Peyer's patch (tissue), 4 donors: ENCODE data around the gene TSPAN18.

Source experiments
- POLR2A ChIP-seq, 2 donors: fragments of 450-650 bp; IDR thresholded peaks; one replicate each; pipeline ENCODE4 v1.5.1; 2017; ENCODE audit warnings: antibody characterized with exemption in 2 of 2, mild to moderate bottlenecking in 2 of 2, moderate library complexity in 2 of 2
- TF ChIP-seq, protein P1 (sequence below), 6 experiments: fragments of 450-650 bp in 4 of 6; fragments of 200-600 bp in 2 of 6; sonication (generic) in 1 of 6; IDR thresholded peaks; one replicate each; pipeline ENCODE4 v1.5.1; 2017 to 2019; ENCODE audit warnings: antibody characterized with exemption in 6 of 6, mild to moderate bottlenecking in 3 of 6, moderate library complexity in 1 of 6

DNA sequence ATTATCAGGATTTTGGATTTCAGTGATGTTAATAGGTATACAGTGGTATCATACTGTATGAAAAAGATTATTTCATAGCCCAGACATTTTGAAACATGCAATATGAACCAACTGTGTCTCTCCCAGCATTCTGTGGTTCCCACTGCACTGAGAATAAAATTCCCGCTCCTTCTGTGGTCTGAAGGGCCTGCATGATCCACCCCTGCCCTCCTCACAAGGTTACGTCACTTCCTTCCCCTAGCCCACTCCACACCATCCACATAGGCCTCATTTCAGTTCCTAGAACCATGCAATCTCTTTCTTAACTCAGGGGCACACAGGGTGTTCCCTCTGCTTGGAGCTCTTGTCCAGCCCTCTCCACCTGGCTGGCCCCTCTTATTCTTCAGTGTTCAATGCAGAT, 103.1 kb downstream of the TSPAN18 start:
- TF ChIP-seq, protein P1, sequence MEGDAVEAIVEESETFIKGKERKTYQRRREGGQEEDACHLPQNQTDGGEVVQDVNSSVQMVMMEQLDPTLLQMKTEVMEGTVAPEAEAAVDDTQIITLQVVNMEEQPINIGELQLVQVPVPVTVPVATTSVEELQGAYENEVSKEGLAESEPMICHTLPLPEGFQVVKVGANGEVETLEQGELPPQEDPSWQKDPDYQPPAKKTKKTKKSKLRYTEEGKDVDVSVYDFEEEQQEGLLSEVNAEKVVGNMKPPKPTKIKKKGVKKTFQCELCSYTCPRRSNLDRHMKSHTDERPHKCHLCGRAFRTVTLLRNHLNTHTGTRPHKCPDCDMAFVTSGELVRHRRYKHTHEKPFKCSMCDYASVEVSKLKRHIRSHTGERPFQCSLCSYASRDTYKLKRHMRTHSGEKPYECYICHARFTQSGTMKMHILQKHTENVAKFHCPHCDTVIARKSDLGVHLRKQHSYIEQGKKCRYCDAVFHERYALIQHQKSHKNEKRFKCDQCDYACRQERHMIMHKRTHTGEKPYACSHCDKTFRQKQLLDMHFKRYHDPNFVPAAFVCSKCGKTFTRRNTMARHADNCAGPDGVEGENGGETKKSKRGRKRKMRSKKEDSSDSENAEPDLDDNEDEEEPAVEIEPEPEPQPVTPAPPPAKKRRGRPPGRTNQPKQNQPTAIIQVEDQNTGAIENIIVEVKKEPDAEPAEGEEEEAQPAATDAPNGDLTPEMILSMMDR (IDR thresholded peaks at IDR 0.05) = no peak
- no peak for TF ChIP-seq POLR2A (IDR thresholded peaks at IDR 0.05)
